ENCODE measurements around the gene BRINP2. TPM values are rescaled to one million over a fixed set of nuclear protein-coding genes. Genes with fewer than 3 reads are reported as not detected.

BRINP2 gene
- total RNA-seq, 1 donor = not detected

GRCh38 chr1:177300431-177300830, 129.7 kb downstream of the BRINP2 start:
- no peak overlapping the region for H3K4me2 ChIP-seq (ENCODE audit: insufficient read depth, low read length)
- no peaks in the 10 kb centered on the region for H4K20me1 ChIP-seq (ENCODE audit: insufficient read depth, low read length)
- H3K27ac ChIP-seq (ENCODE audit: low read depth, low read length) = no peak overlapping the region
- no peaks in the 10 kb centered on the region for H3K36me3 ChIP-seq (ENCODE audit: insufficient read depth, low read length)
- H3K9me3 ChIP-seq (ENCODE audit: low read depth, low read length) = no peaks in the 10 kb centered on the region
- H3K79me2 ChIP-seq (ENCODE audit: insufficient read depth, low read length) = no peaks in the 10 kb centered on the region
- H3K4me3 ChIP-seq (ENCODE audit: insufficient read depth, low read length) = no peak overlapping the region
- TF ChIP-seq CTCF (IDR thresholded peaks at IDR 0.05; ENCODE audit: extremely low read depth, low read depth, low read length) = no peak
- no peaks in the 10 kb centered on the region for H3K4me1 ChIP-seq (ENCODE audit: insufficient read depth, low read length)
- DNase-seq (ENCODE audit: insufficient read length, low spot score, missing footprints) = no peak
- H2AFZ ChIP-seq (ENCODE audit: low read length) = no peak overlapping the region
- H3K27me3 ChIP-seq (ENCODE audit: insufficient read depth, low read length) = no peaks in the 10 kb centered on the region

- H3K79me2 ChIP-seq (ENCODE audit: insufficient read depth, low read length) = no peaks in the 10 kb centered on the region
Measured at GRCh38 chr1:177301425-177302124, 130.8 kb downstream of the BRINP2 start.

GRCh38 chr1:177302357-177303044, 131.7 kb downstream of the BRINP2 start:
- H3K9me3 ChIP-seq (ENCODE audit: low read depth, low read length) = no peaks in the 10 kb centered on the region
- no peaks in the 10 kb centered on the region for H3K79me2 ChIP-seq (ENCODE audit: insufficient read depth, low read length)
- no peak overlapping the region for H2AFZ ChIP-seq (ENCODE audit: low read length)
- no peaks in the 10 kb centered on the region for H3K36me3 ChIP-seq (ENCODE audit: insufficient read depth, low read length)
- no peaks in the 10 kb centered on the region for H4K20me1 ChIP-seq (ENCODE audit: insufficient read depth, low read length)
- no peak overlapping the region for H3K4me2 ChIP-seq (ENCODE audit: insufficient read depth, low read length)
- no peaks in the 10 kb centered on the region for H3K27me3 ChIP-seq (ENCODE audit: insufficient read depth, low read length)
- H3K4me3 ChIP-seq (ENCODE audit: insufficient read depth, low read length) = no peak overlapping the region
- no peak overlapping the region for H3K27ac ChIP-seq (ENCODE audit: low read depth, low read length)
- DNase-seq (ENCODE audit: insufficient read length, low spot score, missing footprints) = no peak
- no peak for TF ChIP-seq CTCF (IDR thresholded peaks at IDR 0.05; ENCODE audit: extremely low read depth, low read depth, low read length)
- H3K4me1 ChIP-seq (ENCODE audit: insufficient read depth, low read length) = peaks cover 5% of the 10 kb centered on the region

More at GRCh38 chr1:177301425-177302124, 130.8 kb downstream of the BRINP2 start:
- H3K4me3 ChIP-seq (ENCODE audit: insufficient read depth, low read length) = no peak overlapping the region
- DNase-seq (ENCODE audit: insufficient read length, low spot score, missing footprints) = no peak
- no peak overlapping the region for H2AFZ ChIP-seq (ENCODE audit: low read length)
- no peaks in the 10 kb centered on the region for H3K9me3 ChIP-seq (ENCODE audit: low read depth, low read length)
- H3K27ac ChIP-seq (ENCODE audit: low read depth, low read length) = no peak overlapping the region
- H3K36me3 ChIP-seq (ENCODE audit: insufficient read depth, low read length) = no peaks in the 10 kb centered on the region
- no peak for TF ChIP-seq CTCF (IDR thresholded peaks at IDR 0.05; ENCODE audit: extremely low read depth, low read depth, low read length)
- H3K4me1 ChIP-seq (ENCODE audit: insufficient read depth, low read length) = no peaks in the 10 kb centered on the region
- no peaks in the 10 kb centered on the region for H4K20me1 ChIP-seq (ENCODE audit: insufficient read depth, low read length)
- no peak overlapping the region for H3K4me2 ChIP-seq (ENCODE audit: insufficient read depth, low read length)
- no peaks in the 10 kb centered on the region for H3K27me3 ChIP-seq (ENCODE audit: insufficient read depth, low read length)

Data from osteoblast (primary cell).